ENCODE measurements around the gene CASS4. TPM values are rescaled to one million over a fixed set of nuclear protein-coding genes. Genes with fewer than 3 reads are reported as not detected.

The CASS4 gene
- total RNA-seq, 1 donor from 2014 or later: 0.56 TPM

DNA sequence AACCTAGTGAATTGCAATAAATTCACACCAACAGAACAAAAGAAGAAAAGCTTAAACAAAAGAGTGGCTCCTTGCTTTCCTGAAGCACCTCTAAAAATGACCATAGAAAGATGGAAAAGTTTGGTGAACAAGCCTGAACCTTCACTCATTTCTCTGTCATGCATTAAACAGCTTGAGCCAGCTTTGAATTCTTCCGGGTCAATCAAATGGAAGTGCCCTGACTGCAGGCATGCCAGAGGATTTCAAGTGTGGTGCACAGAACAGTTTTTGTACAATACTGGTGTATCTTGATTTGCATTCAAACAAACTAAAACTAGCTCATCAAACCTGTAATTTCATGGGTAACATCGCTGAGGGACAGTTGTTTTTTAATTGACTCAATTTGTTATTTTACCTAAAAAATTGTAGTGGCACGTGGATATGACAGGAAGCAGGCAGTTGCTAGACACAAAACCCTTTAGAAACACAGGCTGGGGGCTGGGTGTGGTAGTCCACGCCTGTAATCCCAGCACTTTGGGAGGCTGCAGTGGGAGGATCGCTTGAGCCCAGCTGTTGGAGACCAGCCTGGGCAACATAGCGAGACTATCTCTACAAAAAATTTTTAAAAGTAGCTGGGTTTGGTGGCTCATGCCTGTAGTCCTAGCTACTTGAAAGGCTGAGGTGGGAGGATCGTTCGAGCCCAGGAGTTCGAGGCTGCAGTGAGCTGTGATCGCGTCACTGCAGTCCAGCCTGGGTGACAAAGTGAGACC is 9.1 kb downstream of the CASS4 start:
- peaks cover 13% of the 10 kb centered on the region for H3K36me3 Mint-ChIP-seq
- H3K4me3 Mint-ChIP-seq: no peak overlapping the region
- H3K4me1 Mint-ChIP-seq (ENCODE audit: unreplicated experiment): peaks cover 3% of the 10 kb centered on the region
- TF ChIP-seq CTCF (conservative IDR thresholded peaks at IDR 0.05): no peak
- H3K9me3 Mint-ChIP-seq: no peaks in the 10 kb centered on the region
- no peaks in the 10 kb centered on the region for H3K27me3 Mint-ChIP-seq
- no peak overlapping the region for H3K27ac Mint-ChIP-seq
- no peak for DNase-seq (ENCODE audit: extremely low spot score, unreplicated experiment)

DNA sequence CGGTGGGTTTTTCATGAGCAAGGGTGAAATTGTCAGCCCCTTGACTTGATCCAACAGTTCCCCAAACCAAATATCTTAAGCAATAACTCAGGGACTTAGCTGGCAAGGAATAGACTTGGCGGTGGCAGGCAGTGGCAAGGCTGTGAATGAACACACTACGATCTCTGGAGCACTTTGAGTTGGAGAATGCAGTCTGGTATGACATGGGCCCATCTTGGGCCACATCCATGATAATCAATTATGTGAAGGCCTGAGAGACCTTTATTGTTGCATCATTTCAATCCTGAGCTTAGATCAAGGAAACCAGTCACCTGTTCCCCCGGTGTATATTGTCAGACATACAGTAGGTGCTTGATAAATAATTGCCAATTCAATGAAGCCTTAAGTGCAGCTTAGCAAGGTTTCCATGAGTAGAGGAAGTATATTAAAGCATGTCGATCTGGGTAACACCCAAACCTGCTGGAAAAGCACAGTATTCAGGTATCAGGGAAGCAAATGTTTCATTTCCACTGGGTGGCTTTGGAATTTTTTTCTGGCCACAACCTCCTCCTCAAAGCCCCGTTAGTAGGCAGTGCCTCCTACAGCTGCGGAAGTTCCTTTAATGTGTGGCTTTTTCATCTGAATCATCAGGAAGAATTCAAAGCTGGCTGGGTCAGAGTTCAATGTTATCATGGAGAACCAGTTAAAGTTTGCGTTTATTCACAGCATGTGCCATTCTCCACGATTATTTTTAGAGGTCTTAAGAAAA is 10.2 kb downstream of the CASS4 start:
- H3K36me3 Mint-ChIP-seq: peaks cover 11% of the 10 kb centered on the region
- H3K9me3 Mint-ChIP-seq: no peaks in the 10 kb centered on the region
- no peak overlapping the region for H3K4me3 Mint-ChIP-seq
- no peak overlapping the region for H3K27ac Mint-ChIP-seq
- no peak for DNase-seq (ENCODE audit: extremely low spot score, unreplicated experiment)
- no peaks in the 10 kb centered on the region for H3K27me3 Mint-ChIP-seq
- TF ChIP-seq CTCF (conservative IDR thresholded peaks at IDR 0.05): no peak
- H3K4me1 Mint-ChIP-seq (ENCODE audit: unreplicated experiment): peaks cover 3% of the 10 kb centered on the region

GRCh38 chr20:56422824-56423189 is 10.7 kb downstream of the CASS4 start:
- Mint-ChIP-seq H3K27me3 (no peaks in the 10 kb centered on the region), H3K27ac (no peak overlapping the region)

GRCh38 chr20:56423211-56423610 is 11.2 kb downstream of the CASS4 start:
- no peak overlapping the region for H3K4me3 Mint-ChIP-seq
- no peak for DNase-seq (ENCODE audit: extremely low spot score, unreplicated experiment)
- no peaks in the 10 kb centered on the region for H3K27me3 Mint-ChIP-seq
- H3K4me1 Mint-ChIP-seq (ENCODE audit: unreplicated experiment): peaks cover 3% of the 10 kb centered on the region
- no peak for TF ChIP-seq CTCF (conservative IDR thresholded peaks at IDR 0.05)
- no peak overlapping the region for H3K27ac Mint-ChIP-seq
- no peaks in the 10 kb centered on the region for H3K9me3 Mint-ChIP-seq
- peaks cover 5% of the 10 kb centered on the region for H3K36me3 Mint-ChIP-seq

More at GRCh38 chr20:56422824-56423189, 10.7 kb downstream of the CASS4 start:
- peaks cover 9% of the 10 kb centered on the region for H3K36me3 Mint-ChIP-seq
- H3K4me1 Mint-ChIP-seq (ENCODE audit: unreplicated experiment): peaks cover 3% of the 10 kb centered on the region
- DNase-seq (ENCODE audit: extremely low spot score, unreplicated experiment): no peak
- no peak overlapping the region for H3K4me3 Mint-ChIP-seq
- no peaks in the 10 kb centered on the region for H3K9me3 Mint-ChIP-seq
- TF ChIP-seq CTCF (conservative IDR thresholded peaks at IDR 0.05): no peak

DNA sequence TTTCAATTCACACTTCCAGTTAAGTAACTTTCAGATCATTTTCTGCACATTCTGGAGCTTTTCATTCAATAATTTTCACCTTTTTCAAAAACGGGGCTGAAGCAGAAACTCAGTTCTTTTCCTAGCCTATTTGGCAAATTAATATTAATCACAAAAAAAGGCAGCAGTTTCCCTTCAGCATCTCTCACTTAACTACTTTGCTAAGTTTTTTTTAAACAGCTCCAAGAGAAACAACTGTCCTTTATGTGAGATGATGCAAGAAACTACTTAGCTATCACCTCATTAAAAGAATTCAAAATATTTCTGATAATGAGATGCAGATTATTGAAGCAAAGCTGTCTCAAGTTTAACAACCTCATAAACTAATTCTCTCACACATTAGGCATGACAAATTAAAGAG is 11.8 kb downstream of the CASS4 start:
- Mint-ChIP-seq H3K36me3 (peaks cover 2% of the 10 kb centered on the region), H3K9me3 (no peaks in the 10 kb centered on the region), H3K4me3 (no peak overlapping the region), H3K4me1 (ENCODE audit: unreplicated experiment) (peaks cover 3% of the 10 kb centered on the region), H3K27me3 (no peaks in the 10 kb centered on the region), H3K27ac (no peak overlapping the region)
- DNase-seq (ENCODE audit: extremely low spot score, unreplicated experiment): no peak
- TF ChIP-seq CTCF (conservative IDR thresholded peaks at IDR 0.05): no peak
